Measurements from ENCODE around the gene TMEM86B. TPM values are rescaled to one million over a fixed set of nuclear protein-coding genes. Genes with fewer than 3 reads are reported as not detected.

TMEM86B gene, protein sequence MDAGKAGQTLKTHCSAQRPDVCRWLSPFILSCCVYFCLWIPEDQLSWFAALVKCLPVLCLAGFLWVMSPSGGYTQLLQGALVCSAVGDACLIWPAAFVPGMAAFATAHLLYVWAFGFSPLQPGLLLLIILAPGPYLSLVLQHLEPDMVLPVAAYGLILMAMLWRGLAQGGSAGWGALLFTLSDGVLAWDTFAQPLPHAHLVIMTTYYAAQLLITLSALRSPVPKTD
- total RNA-seq: 0.53 and 1.4 TPM in 2 replicates

DNA sequence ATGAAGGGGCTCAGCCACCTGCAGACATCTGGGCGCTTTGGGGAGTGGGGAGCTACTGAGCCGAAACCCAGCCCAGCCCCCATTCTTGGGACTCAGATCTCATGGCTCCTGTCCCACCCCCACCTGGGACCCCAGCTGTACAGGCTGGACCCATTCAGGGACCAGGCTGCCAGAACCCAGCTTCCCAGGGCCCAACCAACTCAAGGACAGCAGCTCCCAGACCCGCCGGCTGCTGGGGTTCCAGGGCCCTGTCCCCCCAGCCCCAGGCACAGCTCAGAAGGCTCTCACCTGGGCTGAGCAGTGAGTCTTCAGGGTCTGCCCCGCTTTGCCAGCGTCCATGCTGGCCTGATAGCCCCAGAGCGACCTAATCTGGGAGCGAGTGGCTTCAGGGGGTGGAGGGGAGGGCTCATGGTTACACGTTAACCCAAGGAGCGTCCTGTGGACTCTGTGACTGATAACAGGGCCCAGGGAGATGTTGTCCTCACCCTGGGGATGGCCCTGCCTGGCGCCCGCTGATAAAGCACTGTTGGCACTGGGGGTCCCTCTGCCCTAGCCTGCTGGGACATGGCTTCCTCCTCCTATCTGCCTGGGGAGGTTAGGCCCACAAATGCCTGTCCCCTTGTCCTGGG lies at the start of gene TMEM86B:
Gene TMEM86B, minus strand, starts transcription at position 361 of the 629 bp plus-strand sequence. Its CDS starts 22 bp downstream, at position 339.
- peaks cover 15% of the 10 kb centered on the region for H3K36me3 ChIP-seq (ENCODE audit: control insufficient read depth, insufficient read depth, low read length)
- DNase-seq (ENCODE audit: low read depth) (no peak), FAIRE-seq (no peak)
- H3K4me3 ChIP-seq (ENCODE audit: low read depth, low read length): no peak within 1 kb of the TSS
- no peaks in the 10 kb centered on the region for H3K27me3 ChIP-seq (ENCODE audit: control insufficient read depth, insufficient read depth, low read length)
- TF ChIP-seq, protein P1, sequence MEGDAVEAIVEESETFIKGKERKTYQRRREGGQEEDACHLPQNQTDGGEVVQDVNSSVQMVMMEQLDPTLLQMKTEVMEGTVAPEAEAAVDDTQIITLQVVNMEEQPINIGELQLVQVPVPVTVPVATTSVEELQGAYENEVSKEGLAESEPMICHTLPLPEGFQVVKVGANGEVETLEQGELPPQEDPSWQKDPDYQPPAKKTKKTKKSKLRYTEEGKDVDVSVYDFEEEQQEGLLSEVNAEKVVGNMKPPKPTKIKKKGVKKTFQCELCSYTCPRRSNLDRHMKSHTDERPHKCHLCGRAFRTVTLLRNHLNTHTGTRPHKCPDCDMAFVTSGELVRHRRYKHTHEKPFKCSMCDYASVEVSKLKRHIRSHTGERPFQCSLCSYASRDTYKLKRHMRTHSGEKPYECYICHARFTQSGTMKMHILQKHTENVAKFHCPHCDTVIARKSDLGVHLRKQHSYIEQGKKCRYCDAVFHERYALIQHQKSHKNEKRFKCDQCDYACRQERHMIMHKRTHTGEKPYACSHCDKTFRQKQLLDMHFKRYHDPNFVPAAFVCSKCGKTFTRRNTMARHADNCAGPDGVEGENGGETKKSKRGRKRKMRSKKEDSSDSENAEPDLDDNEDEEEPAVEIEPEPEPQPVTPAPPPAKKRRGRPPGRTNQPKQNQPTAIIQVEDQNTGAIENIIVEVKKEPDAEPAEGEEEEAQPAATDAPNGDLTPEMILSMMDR (IDR thresholded peaks at IDR 0.05; ENCODE audit: insufficient read depth, low read length, severe bottlenecking): no peak

DNA sequence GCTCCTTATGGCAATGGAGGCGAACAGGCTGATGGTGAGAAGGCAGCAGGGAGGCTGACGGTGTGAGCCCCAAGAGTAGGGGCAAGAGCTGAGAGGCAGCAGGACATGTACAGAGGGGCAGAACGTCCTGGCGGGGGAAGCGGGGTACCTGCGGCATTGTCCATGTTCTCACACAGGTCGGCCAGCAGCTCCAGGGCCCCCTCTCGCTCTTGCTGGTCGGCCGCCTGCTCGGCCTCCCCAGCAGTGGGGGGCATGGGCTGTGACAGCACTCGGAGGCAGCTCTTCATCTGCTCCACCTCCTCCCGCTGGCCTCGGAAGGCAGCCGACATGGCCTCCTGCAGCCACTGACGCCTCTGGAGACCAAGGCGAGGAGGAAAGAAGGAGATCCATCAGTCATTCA lies 48.9 kb upstream of the TMEM86B start:
- Histone ChIP-seq H3K36me3 (ENCODE audit: control insufficient read depth, insufficient read depth, low read length) (peaks cover 16% of the 10 kb centered on the region), H3K4me3 (ENCODE audit: low read depth, low read length) (no peak overlapping the region), H3K27me3 (ENCODE audit: control insufficient read depth, insufficient read depth, low read length) (no peaks in the 10 kb centered on the region)
- FAIRE-seq (no peak), DNase-seq (ENCODE audit: low read depth) (no peak)
- TF ChIP-seq, protein P1 (IDR thresholded peaks at IDR 0.05; ENCODE audit: insufficient read depth, low read length, severe bottlenecking): no peak

DNA sequence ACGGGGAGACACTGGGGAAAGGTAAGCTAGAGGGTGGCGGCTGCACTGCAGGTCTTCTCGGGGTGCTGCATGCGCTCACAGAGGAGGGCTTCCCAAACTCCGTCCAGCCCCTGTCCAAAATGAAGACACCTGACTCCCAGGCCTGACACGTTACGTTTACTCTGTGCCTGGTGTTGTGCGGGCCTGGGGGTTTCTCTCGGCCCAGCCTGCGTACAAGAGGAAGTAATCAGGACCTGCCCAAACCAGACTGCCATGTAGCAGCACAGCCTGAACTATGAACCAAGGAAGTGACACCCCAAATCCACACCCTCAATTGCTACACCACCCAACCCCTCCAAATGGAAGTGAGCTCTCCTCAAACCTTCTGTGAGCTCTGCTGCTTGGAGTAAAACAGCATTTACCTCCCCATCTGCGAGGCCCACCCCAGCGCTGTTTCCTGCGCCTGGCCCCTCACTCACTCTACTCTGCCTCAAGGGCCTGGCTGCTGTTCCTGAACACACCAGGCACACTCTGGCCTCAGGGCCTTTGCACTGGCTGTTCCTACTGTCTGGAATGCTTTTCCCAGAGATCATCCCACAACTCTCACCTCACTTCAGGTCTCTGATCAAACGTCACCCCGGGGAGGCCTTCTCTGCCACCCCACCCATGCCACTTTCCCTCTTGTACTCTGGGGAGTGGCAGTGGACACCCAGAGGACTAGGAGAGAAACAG lies 48.3 kb upstream of the TMEM86B start:
- Histone ChIP-seq H3K4me3 (ENCODE audit: low read depth, low read length) (no peak overlapping the region), H3K27me3 (ENCODE audit: control insufficient read depth, insufficient read depth, low read length) (no peaks in the 10 kb centered on the region), H3K36me3 (ENCODE audit: control insufficient read depth, insufficient read depth, low read length) (peaks cover 18% of the 10 kb centered on the region)
- no peak for FAIRE-seq
- no peak for DNase-seq (ENCODE audit: low read depth)
- TF ChIP-seq, protein P1 (IDR thresholded peaks at IDR 0.05; ENCODE audit: insufficient read depth, low read length, severe bottlenecking): no peak

DNA sequence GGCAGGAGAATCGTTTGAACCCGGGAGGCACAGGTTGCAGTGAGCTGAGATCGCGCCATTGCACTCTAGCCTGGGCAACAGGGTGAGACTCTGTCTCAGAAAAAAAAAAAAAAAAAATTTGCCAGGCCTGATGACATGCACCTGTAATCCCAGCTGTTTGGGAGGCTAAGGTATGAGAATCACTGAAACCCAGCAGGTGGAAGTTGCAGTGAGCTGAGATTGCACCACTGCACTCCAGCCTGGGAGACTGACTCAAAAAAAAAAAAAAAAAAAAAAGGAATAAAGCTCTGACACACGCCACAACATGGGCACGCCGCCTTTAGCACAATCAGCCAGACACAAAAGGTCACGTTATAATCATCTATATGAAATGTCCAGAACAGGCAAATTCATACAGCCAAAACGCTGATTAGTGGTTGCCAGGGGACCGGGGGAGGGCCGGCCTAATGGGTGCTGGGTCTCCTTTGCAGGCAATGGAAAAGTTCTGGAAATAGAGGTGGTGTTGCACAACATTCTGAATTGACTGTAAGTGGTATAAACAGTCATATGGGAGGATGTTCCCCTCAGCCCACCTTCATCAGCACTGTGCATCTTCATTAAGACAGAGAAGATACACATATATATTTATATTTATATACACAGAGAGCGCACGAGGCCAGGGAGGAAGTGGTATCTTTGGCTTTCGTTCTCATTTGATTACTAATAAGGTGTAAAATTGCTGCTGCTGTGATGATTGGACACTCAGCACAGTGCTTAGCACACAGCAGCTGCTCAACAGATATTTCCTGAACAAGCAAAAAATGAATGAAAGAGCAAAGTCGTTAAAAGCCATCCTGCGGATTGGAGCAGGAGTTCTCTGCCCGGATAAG lies 47.5 kb upstream of the TMEM86B start:
- TF ChIP-seq, protein P1 (IDR thresholded peaks at IDR 0.05; ENCODE audit: insufficient read depth, low read length, severe bottlenecking): no peak
- H3K4me3 ChIP-seq (ENCODE audit: low read depth, low read length): no peak overlapping the region
- no peak for DNase-seq (ENCODE audit: low read depth)
- no peaks in the 10 kb centered on the region for H3K27me3 ChIP-seq (ENCODE audit: control insufficient read depth, insufficient read depth, low read length)
- FAIRE-seq: no peak
- peaks cover 18% of the 10 kb centered on the region for H3K36me3 ChIP-seq (ENCODE audit: control insufficient read depth, insufficient read depth, low read length)

DNA sequence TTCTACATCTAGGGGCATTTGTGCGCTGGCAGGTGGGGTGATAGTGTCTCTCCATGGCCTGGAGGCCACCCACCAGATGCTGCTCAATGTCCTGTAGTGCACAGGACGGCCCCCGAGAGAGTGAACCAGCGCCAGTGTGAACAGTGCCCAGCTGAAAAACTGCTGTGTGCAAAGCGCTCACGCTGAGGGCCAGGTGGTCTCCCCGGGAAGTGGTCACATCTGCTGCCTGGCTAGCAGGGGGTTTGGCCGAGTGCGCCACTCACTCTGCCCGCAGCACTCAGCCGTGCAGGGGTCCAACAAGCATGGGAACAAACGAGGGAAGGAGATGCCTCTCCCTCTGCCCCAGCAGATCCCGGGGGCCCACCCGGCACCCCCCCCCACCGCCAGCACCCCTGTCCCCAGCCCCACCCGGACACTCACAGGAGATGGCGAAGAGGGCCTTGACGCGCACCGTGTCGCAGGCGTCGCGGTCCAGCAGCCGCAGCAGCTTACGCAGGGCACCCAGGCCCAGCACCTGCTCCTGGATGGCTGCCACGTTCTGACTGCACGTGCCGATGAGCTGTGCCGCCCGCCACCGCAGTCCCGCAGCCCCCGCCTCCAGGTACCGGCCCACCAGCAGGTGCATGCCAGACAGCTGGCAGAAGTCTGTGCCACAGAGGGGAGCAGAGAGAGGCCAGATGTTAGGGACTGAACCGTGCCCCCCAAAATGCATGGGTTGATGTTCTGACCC lies 45.6 kb upstream of the TMEM86B start:
- Histone ChIP-seq H3K4me3 (ENCODE audit: low read depth, low read length) (no peak overlapping the region), H3K36me3 (ENCODE audit: control insufficient read depth, insufficient read depth, low read length) (peaks cover 18% of the 10 kb centered on the region), H3K27me3 (ENCODE audit: control insufficient read depth, insufficient read depth, low read length) (no peaks in the 10 kb centered on the region)
- DNase-seq (ENCODE audit: low read depth): no peak
- TF ChIP-seq, protein P1 (IDR thresholded peaks at IDR 0.05; ENCODE audit: insufficient read depth, low read length, severe bottlenecking): no peak
- no peak for FAIRE-seq
